ENCODE results near the gene SYNM.
"Not testable (repeated sequence)": the region's sequence is repeated elsewhere in the genome, so short reads cannot be mapped to it uniquely, and the experiment has no call there.

DNA sequence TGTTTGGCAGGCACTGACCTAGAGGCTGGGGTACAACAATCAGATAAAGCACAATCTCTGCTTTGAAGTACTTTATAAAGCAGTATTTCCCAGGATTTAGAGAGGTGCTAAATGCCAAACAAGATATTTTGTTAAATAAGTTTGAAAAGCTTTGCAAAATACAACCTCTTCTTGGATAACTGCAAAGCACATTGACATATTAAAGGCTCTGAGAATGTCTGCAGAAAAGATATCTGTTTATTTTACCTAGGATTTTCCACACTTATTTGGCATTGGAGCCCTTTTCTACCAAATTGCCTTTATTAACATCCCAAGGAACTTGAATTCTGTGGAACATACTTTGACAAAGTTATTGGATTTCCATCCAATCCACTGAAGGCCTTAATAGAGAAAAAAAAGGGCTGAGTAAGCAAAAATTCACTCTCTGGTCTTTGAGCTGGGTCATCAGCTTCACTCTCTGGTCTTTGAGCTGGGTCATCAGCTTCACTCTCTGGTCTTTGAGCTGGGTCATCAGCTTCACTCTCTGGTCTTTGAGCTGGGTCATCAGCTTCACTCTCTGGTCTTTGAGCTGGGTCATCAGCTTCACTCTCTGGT, 29.7 kb upstream of the SYNM start:
- TF ChIP-seq EZH2 (IDR thresholded peaks at IDR 0.05; ENCODE audit: borderline replicate concordance, insufficient read depth, low read depth, low read length, poor library complexity, severe bottlenecking) = not testable (repeated sequence)
- TF ChIP-seq, protein P1, sequence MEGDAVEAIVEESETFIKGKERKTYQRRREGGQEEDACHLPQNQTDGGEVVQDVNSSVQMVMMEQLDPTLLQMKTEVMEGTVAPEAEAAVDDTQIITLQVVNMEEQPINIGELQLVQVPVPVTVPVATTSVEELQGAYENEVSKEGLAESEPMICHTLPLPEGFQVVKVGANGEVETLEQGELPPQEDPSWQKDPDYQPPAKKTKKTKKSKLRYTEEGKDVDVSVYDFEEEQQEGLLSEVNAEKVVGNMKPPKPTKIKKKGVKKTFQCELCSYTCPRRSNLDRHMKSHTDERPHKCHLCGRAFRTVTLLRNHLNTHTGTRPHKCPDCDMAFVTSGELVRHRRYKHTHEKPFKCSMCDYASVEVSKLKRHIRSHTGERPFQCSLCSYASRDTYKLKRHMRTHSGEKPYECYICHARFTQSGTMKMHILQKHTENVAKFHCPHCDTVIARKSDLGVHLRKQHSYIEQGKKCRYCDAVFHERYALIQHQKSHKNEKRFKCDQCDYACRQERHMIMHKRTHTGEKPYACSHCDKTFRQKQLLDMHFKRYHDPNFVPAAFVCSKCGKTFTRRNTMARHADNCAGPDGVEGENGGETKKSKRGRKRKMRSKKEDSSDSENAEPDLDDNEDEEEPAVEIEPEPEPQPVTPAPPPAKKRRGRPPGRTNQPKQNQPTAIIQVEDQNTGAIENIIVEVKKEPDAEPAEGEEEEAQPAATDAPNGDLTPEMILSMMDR (IDR thresholded peaks at IDR 0.05) = not testable (repeated sequence)
